Neuron (in vitro differentiated cells): ENCODE data around the gene MCF2L2.
"Not testable (repeated sequence)": the region's sequence is repeated elsewhere in the genome, so short reads cannot be mapped to it uniquely, and the experiment has no call there.

Experiments
- H2AFZ ChIP-seq: one replicate; pipeline ENCODE4 v1.6.1; 2013; ENCODE audit warnings: low read depth, mild to moderate bottlenecking, inconsistent platforms, low read length, moderate library complexity
- H3K27me3 ChIP-seq: one replicate; pipeline ENCODE4 v1.6.1; 2013; ENCODE audit warnings: low read length; ENCODE audit not compliant: insufficient read depth
- H3K36me3 ChIP-seq: one replicate; pipeline ENCODE4 v1.6.1; 2013; ENCODE audit warnings: low read length; ENCODE audit not compliant: insufficient read depth
- H3K4me1 ChIP-seq: one replicate; pipeline ENCODE4 v1.6.1; 2013; ENCODE audit warnings: low read length; ENCODE audit not compliant: insufficient read depth
- H3K4me3 ChIP-seq: 2 replicates; pipeline ENCODE4 v1.5.1; 2013; ENCODE audit warnings: mild to moderate bottlenecking, low read length, moderate library complexity
- H3K9me3 ChIP-seq: one replicate; pipeline ENCODE4 v1.6.1; 2013; ENCODE audit warnings: low read length

Gene MCF2L2

GRCh38 chr3:183454064-183454463 is 25.6 kb upstream of the MCF2L2 start:
- H3K4me1 ChIP-seq, result peaks cover 23% of the 10 kb centered on the region
- no peaks in the 10 kb centered on the region for H3K27me3 ChIP-seq
- H3K4me3 ChIP-seq, result no peak overlapping the region
- H2AFZ ChIP-seq, result no peak overlapping the region
- peaks cover 2% of the 10 kb centered on the region for H3K9me3 ChIP-seq
- peaks cover 35% of the 10 kb centered on the region for H3K36me3 ChIP-seq

- H3K4me3 ChIP-seq, result peak overlapping the region; percentile 70
- H3K9me3 ChIP-seq, result no peaks in the 10 kb centered on the region
- no peak overlapping the region for H2AFZ ChIP-seq
Measured at GRCh38 chr3:183449791-183450190, 21.4 kb upstream of the MCF2L2 start.

DNA sequence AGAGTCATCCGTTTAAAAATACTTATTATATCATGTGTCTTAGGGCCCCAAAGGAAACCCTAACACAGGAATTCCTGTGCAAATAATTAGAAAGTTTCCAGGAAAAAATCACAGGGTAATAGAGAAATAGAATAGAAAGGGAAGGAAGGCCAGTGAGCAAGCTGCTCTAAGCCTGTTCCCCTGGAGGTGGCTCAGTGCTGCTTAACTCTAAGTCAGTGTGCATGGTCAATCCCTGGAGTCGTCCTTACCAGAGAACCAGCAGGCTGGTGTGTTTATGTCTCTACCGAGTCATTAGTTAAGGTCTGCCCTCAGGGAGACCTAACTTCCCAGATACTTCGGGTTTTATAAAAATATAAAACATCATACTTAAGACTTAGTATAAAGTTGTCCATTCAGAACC is 21.0 kb upstream of the MCF2L2 start:
- H3K4me3 ChIP-seq, result peak overlapping the region; percentile 70
- no peak overlapping the region for H2AFZ ChIP-seq
- peaks cover 21% of the 10 kb centered on the region for H3K4me1 ChIP-seq
- no peaks in the 10 kb centered on the region for H3K27me3 ChIP-seq
- H3K9me3 ChIP-seq, result no peaks in the 10 kb centered on the region
- H3K36me3 ChIP-seq, result peaks cover 23% of the 10 kb centered on the region

More at GRCh38 chr3:183449791-183450190, 21.4 kb upstream of the MCF2L2 start:
- no peaks in the 10 kb centered on the region for H3K27me3 ChIP-seq
- H3K4me1 ChIP-seq, result peaks cover 24% of the 10 kb centered on the region
- peaks cover 25% of the 10 kb centered on the region for H3K36me3 ChIP-seq

DNA sequence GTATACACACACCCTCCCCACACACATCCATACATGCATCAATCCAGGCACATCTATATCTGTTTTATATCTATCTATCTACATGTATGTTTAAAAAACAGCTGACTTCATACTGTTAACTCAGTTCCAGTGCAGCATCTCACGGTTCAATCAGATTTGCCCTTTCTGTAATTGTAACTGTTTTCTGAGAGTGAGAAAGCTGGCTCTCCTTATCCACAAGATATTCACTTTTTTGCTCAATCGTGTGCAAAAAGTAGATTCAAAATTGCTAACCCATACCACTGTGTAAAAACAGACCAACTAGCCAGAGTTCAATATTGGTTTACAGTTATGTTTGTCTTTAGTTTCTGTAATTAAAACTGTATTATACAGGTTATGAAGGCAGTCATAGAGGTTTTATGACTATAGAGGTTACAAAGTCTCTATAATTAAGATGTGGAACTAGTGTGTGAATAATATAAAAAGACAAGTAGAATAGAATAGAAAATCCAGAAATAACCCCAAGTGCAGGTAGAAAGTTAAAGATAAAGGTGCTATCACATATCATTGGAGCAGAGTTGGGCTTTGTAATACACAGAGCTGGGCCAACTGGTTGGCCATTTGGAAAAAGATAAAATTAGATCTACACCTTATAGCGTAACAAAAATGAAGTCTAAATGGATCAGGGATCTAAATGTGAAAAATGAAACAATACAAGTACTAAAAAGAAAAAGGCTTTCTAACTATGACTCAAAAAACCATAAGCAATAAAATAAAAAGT is 20.1 kb upstream of the MCF2L2 start:
- Histone ChIP-seq H3K36me3 (peaks cover 17% of the 10 kb centered on the region), H2AFZ (no peak overlapping the region), H3K4me1 (peaks cover 21% of the 10 kb centered on the region), H3K9me3 (peaks cover 2% of the 10 kb centered on the region), H3K4me3 (peak overlapping the region; percentile 70), H3K27me3 (no peaks in the 10 kb centered on the region)

DNA sequence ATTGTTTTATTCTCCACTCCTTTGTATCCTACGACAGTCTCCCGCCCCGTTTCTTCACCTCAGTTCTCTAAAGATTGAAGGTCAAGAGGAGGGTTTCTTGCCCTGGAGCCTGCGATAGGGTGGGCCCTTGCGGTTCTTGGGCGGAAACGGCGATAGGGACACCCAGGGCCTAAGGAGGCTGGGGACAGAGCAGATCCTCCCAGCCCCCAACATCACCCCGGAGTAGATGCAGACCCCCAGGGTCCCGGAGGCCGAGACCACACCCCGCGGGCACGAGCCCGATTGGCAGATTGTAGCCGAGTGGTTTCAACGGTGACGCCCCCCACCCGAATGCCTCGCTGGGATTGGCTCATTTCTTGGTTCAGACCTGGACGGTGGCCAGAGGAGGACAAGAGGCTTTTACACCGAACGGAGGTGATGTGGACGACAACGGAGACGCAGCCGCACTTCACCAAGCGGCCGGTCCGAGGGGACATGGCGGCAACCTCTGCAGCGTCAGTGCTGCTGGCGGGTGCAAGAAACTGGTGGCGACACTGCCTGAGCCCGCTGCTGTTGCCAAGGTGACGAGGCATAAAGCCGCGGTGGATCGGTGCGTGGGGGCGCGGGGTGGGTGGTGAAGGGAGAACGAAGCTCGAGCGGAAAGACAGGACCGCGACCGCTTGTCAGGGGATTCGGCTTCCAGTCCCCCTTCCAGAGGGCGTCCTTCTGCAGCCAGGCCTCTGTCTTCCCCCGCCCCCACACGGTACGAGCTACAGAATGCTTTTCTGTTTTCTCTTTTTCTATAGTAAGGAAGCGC is 19.0 kb upstream of the MCF2L2 start:
- peaks cover 7% of the 10 kb centered on the region for H3K9me3 ChIP-seq
- H2AFZ ChIP-seq, result peak overlapping the region; percentile 12
- H3K27me3 ChIP-seq, result no peaks in the 10 kb centered on the region
- H3K36me3 ChIP-seq, result peaks cover 9% of the 10 kb centered on the region
- H3K4me3 ChIP-seq, result peak overlapping the region; percentile 70
- peaks cover 21% of the 10 kb centered on the region for H3K4me1 ChIP-seq

GRCh38 chr3:183446838-183447205 is 18.4 kb upstream of the MCF2L2 start:
- H3K36me3 ChIP-seq, result peaks cover 3% of the 10 kb centered on the region
- H3K4me1 ChIP-seq, result peaks cover 21% of the 10 kb centered on the region
- H3K27me3 ChIP-seq, result no peaks in the 10 kb centered on the region
- peaks cover 7% of the 10 kb centered on the region for H3K9me3 ChIP-seq
- H2AFZ ChIP-seq, result peak overlapping the region; percentile 12
- peak overlapping the region; percentile 70 for H3K4me3 ChIP-seq

- Histone ChIP-seq H3K36me3 (no peaks in the 10 kb centered on the region), H2AFZ (no peak overlapping the region), H3K9me3 (peaks cover 7% of the 10 kb centered on the region), H3K27me3 (no peaks in the 10 kb centered on the region), H3K4me3 (no peak overlapping the region), H3K4me1 (peaks cover 17% of the 10 kb centered on the region)
Measured at GRCh38 chr3:183444748-183445147, 16.3 kb upstream of the MCF2L2 start.

DNA sequence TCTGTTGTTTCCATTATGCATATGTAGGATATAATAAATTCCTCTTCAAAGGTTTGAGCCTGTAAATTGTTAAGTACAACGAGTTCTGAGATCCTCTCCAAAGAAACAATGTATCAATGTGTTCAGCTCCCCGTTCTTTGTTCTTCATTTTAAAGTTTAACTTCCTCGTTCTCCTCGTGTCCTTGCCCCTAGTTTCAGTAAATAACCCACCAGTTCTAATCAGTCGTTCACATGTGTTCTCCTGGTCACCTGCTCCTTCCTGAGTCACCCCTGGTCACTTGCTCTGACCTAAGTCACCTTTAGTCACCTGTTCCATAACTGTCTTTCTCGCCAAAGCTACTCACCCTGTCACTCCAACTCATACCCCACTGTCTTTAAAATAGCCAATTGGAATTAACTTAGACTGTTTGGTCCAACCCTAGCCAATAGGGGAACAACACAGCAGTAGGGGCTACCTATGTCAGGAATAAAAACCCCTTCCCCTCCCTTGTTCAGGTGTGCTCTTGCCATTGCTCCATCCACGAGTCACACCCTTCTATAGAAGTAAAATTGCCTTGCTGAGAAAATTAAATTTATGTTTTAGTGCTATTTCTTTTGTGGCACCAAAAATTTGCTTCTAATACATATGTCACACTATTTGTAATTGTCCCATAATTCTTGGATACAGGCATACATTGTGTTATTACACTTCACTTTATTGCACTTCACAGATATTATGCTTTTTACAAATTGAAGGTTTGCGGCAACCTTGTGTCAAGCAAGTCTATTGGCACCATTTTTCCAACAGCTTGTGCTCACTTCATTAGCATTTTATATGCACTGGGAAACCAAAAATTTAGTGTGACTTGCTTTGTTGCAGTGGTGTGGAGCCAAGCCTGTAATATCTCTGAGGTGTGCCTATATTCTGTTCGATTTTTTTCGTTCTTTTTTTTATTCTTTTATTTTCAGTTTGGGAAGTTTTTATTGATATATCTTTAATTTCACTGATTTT is 15.3 kb upstream of the MCF2L2 start:
- peaks cover 9% of the 10 kb centered on the region for H3K4me1 ChIP-seq
- H3K36me3 ChIP-seq, result no peaks in the 10 kb centered on the region
- peaks cover 7% of the 10 kb centered on the region for H3K9me3 ChIP-seq
- no peak overlapping the region for H2AFZ ChIP-seq
- no peak overlapping the region for H3K4me3 ChIP-seq
- no peaks in the 10 kb centered on the region for H3K27me3 ChIP-seq

GRCh38 chr3:183442994-183443393 is 14.6 kb upstream of the MCF2L2 start:
- Histone ChIP-seq H3K9me3 (peaks cover 7% of the 10 kb centered on the region), H3K4me3 (no peak overlapping the region)

GRCh38 chr3:183440521-183440920 is 12.1 kb upstream of the MCF2L2 start:
- H2AFZ ChIP-seq, H3K36me3 ChIP-seq, H3K4me1 ChIP-seq, H3K27me3 ChIP-seq, H3K9me3 ChIP-seq, H3K4me3 ChIP-seq: not testable (repeated sequence)

More at GRCh38 chr3:183442994-183443393, 14.6 kb upstream of the MCF2L2 start:
- Histone ChIP-seq H3K36me3 (no peaks in the 10 kb centered on the region), H2AFZ (no peak overlapping the region), H3K4me1 (peaks cover 3% of the 10 kb centered on the region), H3K27me3 (no peaks in the 10 kb centered on the region)

GRCh38 chr3:183439515-183439914 is 11.1 kb upstream of the MCF2L2 start:
- Histone ChIP-seq H3K9me3 (peaks cover 7% of the 10 kb centered on the region), H2AFZ (no peak overlapping the region), H3K4me3 (no peak overlapping the region), H3K4me1 (peaks cover 4% of the 10 kb centered on the region), H3K36me3 (no peaks in the 10 kb centered on the region), H3K27me3 (peaks cover 7% of the 10 kb centered on the region)

DNA sequence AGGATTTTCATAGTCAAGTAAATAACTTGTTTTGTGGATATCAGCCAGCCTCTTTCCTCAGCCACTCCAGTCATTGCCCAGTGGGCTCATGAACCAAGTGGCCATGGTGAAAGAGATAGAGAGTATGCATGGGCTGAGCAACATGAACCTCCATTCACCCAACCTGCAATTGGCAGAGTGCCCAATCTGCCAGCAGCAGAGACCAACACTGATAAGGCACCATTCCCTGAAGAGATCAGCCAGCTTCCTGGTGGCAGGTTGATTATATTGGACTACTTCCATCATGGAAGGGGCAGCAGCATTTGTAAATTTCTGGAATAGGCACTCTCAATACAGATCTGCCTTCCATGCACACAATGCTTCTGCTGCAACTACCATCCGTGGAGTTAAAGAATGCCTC is 10.3 kb upstream of the MCF2L2 start:
- no peak overlapping the region for H3K4me3 ChIP-seq
- peaks cover 4% of the 10 kb centered on the region for H3K4me1 ChIP-seq
- peaks cover 7% of the 10 kb centered on the region for H3K27me3 ChIP-seq
- peaks cover 7% of the 10 kb centered on the region for H3K9me3 ChIP-seq
- no peaks in the 10 kb centered on the region for H3K36me3 ChIP-seq
- H2AFZ ChIP-seq, result no peak overlapping the region
